Stimulated activated CD4-positive, alpha-beta T cell treated with anti-CD3 and anti-CD28 coated beads, Interleukin-1b, Interleukin-23, amount 100 ng/mL, for 24 hours (primary cell): Measurements from ENCODE around the gene NPTXR.
A peak's percentile ranks its signal among the peaks of the same experiment; 100 is the strongest.
"Not testable (repeated sequence)": the region's sequence is repeated elsewhere in the genome, so short reads cannot be mapped to it uniquely, and the experiment has no call there.

Experiments used
- DNase-seq, 4 experiments: peaks; one replicate each; pipeline ENCODE4 v3.0.0-alpha.2; 2020; ENCODE audit warnings: low read depth in 4 of 4, low spot score in 1 of 4

The NPTXR gene

GRCh38 chr22:38868886-38869381 lies 25.1 kb upstream of the NPTXR start:
- peak; percentile 76 to 80 (median 78) for DNase-seq

DNA sequence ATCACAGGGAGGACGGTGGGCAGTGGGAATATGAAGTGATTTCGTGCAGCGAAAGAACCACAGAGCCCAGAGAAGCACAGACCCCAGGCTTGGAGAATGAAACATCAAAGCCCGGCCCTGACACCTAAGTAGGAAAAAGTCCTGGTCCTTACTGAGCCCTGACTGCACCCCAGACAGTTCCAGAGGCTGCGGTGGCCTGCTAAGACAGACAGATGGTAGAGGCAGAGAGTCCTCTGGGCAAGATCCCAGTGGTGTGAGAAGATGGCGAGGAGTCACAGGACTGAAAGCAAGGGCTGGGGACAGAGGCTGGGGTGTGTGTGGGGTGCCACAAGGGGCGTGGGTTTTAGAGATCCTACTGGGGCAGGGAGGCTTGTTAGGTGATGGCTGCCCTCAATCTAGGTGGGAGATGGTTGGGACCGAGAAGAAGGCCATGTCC lies 24.5 kb upstream of the NPTXR start:
- DNase-seq: no peak

- DNase-seq: no peak
Observed at GRCh38 chr22:38867471-38868285, 23.9 kb upstream of the NPTXR start.

DNA sequence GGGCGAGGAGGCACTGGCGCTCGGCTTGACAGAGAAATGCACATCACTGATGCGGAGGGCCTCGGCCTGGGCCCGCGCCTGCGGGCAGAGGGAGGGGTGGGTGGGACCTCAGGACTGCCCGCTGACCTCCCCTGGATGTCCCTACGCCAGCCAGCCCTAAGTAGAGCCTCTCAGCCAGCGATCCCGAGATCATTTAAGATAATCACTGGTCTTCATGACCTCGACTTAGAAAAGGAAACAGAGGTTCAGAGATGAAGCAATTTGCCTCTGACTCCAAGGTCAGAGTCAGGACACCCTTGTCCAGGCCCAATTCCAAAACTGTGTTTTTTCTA lies 23.3 kb upstream of the NPTXR start:
- no peak for DNase-seq

DNA sequence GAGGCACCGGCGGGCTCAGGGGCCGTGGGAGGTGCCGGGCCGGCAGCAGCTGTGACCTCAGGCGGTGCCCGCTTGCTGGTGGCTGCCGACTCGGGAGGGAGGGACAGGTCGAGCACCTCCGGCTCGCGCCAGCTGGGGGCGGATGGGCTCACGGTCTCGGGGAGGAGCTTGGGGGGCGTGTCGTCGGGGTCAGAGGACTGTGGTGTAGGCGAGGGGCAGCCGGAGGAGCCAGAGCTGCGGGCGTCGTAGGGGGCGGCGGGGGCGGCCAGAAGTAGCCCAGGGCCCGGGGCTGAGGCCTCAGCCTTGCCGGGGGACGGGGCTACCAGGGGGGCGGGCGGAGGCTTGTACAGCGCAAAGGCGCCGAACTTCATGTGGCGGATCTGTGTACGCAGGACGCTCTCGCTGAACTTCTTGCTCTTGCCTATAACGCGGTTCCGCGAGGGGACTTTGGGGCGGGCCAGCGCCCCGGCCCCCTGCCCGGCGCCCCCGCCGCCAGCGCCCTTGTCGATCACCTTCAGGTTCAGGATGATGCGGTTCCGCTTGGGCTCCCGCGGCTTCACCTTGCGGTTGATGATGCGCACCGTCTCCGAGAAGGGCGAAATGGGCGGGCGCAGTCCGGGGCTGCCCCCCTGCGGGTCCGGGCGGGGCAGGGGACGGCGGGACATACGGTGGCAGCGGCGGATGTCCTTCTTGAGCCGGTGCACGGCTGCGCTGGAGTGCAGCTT lies 22.7 kb upstream of the NPTXR start:
- DNase-seq: no peak

- no peak for DNase-seq
Observed at GRCh38 chr22:38866024-38866398, 22.2 kb upstream of the NPTXR start.

GRCh38 chr22:38865201-38866023 lies 21.6 kb upstream of the NPTXR start:
- no peak for DNase-seq

- DNase-seq: no peak
Observed at GRCh38 chr22:38864361-38865191, 20.7 kb upstream of the NPTXR start.

GRCh38 chr22:38863531-38864131 lies 19.8 kb upstream of the NPTXR start:
- no peak for DNase-seq

GRCh38 chr22:38862375-38863329 lies 18.8 kb upstream of the NPTXR start:
- DNase-seq: no peak

GRCh38 chr22:38861927-38862326 lies 18.1 kb upstream of the NPTXR start:
- no peak for DNase-seq

- no peak for DNase-seq
Observed at GRCh38 chr22:38861170-38861876, 17.5 kb upstream of the NPTXR start.

GRCh38 chr22:38860283-38861169 lies 16.7 kb upstream of the NPTXR start:
- DNase-seq: no peak

- DNase-seq: no peak
Observed at GRCh38 chr22:38859581-38860282, 15.9 kb upstream of the NPTXR start.

GRCh38 chr22:38858492-38858891 lies 14.7 kb upstream of the NPTXR start:
- DNase-seq: no peak

- DNase-seq: not testable (repeated sequence)
Observed at GRCh38 chr22:38854476-38854875, 10.6 kb upstream of the NPTXR start.

DNA sequence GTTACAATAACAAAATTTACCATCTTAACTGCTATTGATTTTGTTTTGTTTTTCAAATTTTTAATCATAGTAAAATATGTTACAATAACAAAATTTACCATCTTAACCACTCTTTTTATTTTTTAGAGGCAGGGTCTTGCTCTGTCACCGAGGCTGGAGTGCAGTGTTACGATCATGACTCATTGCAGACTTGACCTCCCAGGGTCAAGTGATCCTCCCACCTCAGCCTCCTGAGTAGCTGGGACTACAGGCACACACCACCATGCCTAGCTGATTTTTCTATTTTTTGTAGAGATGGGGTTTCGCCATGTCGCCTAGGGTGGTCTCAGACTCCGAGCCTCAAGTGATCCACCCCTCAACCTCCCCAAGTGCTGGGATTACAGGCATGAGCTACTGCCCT lies 10.1 kb upstream of the NPTXR start:
- DNase-seq: not testable (repeated sequence)
